ENCODE measurements around the gene MMP24. TPM values are rescaled to one million over a fixed set of nuclear protein-coding genes. Genes with fewer than 3 reads are reported as not detected.

The MMP24 gene
- total and polyA plus RNA-seq, 4 donors, result 0.09 to 0.75 (median 0.42) TPM

GRCh38 chr20:35238170-35238569 lies 11.7 kb downstream of the MMP24 start:
- 85% methylated on average over 4 of the region's 4 CpGs for WGBS

DNA sequence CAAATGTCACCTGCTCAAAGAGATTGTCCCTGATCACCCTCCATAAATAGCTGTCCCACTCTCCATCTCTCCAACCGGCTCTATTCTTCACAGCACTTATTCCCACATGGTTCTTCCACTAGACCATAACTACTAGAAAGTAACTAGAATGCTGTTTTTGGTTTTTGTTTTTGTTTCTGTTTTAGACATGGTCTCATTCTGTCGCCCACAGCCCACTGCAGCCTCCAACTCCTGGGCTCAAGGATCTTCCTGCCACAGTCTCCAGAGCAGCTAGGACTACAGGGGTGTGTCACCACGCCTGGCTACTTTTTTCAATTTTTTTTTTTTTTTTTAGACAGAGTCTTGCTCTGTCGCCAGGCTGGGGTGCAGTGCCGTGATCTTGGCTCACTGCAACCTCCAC lies 12.2 kb downstream of the MMP24 start:
- H3K4me1 ChIP-seq (ENCODE audit: control insufficient read depth in 4 of 4, insufficient read depth in 4 of 4, low read length in 3 of 4), result no peaks in the 10 kb centered on the region
- H3K27me3 ChIP-seq (ENCODE audit: control insufficient read depth in 4 of 4, insufficient read depth in 4 of 4, low read length in 3 of 4), result no peaks in the 10 kb centered on the region
- DNase-seq (ENCODE audit: low spot score), result no peak
- no peak overlapping the region for H3K27ac ChIP-seq (ENCODE audit: low read depth in 1 of 2, low read length in 2 of 2)
- no peak overlapping the region for H3K9ac ChIP-seq (ENCODE audit: low read depth in 1 of 2, low read length in 2 of 2)
- no peak overlapping the region for H3K4me3 ChIP-seq (ENCODE audit: low read depth in 1 of 3, low read length in 3 of 3)
- 93% methylated on average over 5 of the region's 5 CpGs for WGBS
- H3K9me3 ChIP-seq (ENCODE audit: control insufficient read depth in 4 of 4, low read length in 3 of 4), result no peaks in the 10 kb centered on the region
- peaks cover 0 to 3% (median 0%) of the 10 kb centered on the region in 4 donors for H3K36me3 ChIP-seq (ENCODE audit: control insufficient read depth in 4 of 4, insufficient read depth in 3 of 4, low read depth in 1 of 4, low read length in 3 of 4)
- TF ChIP-seq TAF1 (conservative IDR thresholded peaks at IDR 0.05) (no peak), GABPA (IDR thresholded peaks at IDR 0.05 in 1 of 2, conservative IDR thresholded peaks at IDR 0.05 in 1 of 2) (no peak), ZBTB33 (IDR thresholded peaks at IDR 0.05) (no peak), FOXA1 (IDR thresholded peaks at IDR 0.05) (no peak), SP1 (IDR thresholded peaks at IDR 0.05) (no peak), EGR1 (IDR thresholded peaks at IDR 0.05; ENCODE audit: low read depth in 2 of 2) (no peak), HNF4G (IDR thresholded peaks at IDR 0.05) (no peak), NR2F2 (IDR thresholded peaks at IDR 0.05) (no peak), RAD21 (IDR thresholded peaks at IDR 0.05) (no peak), ATF3 (IDR thresholded peaks at IDR 0.05) (no peak), FOXA2 (IDR thresholded peaks at IDR 0.05) (no peak), MAX (IDR thresholded peaks at IDR 0.05) (no peak)

More at GRCh38 chr20:35238170-35238569, 11.7 kb downstream of the MMP24 start:
- Histone ChIP-seq H3K4me1 (ENCODE audit: control insufficient read depth in 4 of 4, insufficient read depth in 4 of 4, low read length in 3 of 4) (no peaks in the 10 kb centered on the region), H3K27me3 (ENCODE audit: control insufficient read depth in 4 of 4, insufficient read depth in 4 of 4, low read length in 3 of 4) (no peaks in the 10 kb centered on the region), H3K9me3 (ENCODE audit: control insufficient read depth in 4 of 4, low read length in 3 of 4) (no peaks in the 10 kb centered on the region), H3K9ac (ENCODE audit: low read depth in 1 of 2, low read length in 2 of 2) (no peak overlapping the region), H3K4me3 (ENCODE audit: low read depth in 1 of 3, low read length in 3 of 3) (no peak overlapping the region), H3K27ac (ENCODE audit: low read depth in 1 of 2, low read length in 2 of 2) (no peak overlapping the region), H3K36me3 (ENCODE audit: control insufficient read depth in 4 of 4, insufficient read depth in 3 of 4, low read depth in 1 of 4, low read length in 3 of 4) (peaks cover 0 to 3% (median 0%) of the 10 kb centered on the region in 4 donors)
- DNase-seq (ENCODE audit: low spot score), result no peak
- no peak for TF ChIP-seq MAX (IDR thresholded peaks at IDR 0.05)

- DNase-seq (ENCODE audit: low spot score), result no peak
- Histone ChIP-seq H3K9me3 (ENCODE audit: control insufficient read depth in 4 of 4, low read length in 3 of 4) (no peaks in the 10 kb centered on the region), H3K36me3 (ENCODE audit: control insufficient read depth in 4 of 4, insufficient read depth in 3 of 4, low read depth in 1 of 4, low read length in 3 of 4) (peaks cover 0 to 2% (median 0%) of the 10 kb centered on the region in 4 donors), H3K4me1 (ENCODE audit: control insufficient read depth in 4 of 4, insufficient read depth in 4 of 4, low read length in 3 of 4) (no peaks in the 10 kb centered on the region), H3K4me3 (ENCODE audit: low read depth in 1 of 3, low read length in 3 of 3) (no peak overlapping the region), H3K9ac (ENCODE audit: low read depth in 1 of 2, low read length in 2 of 2) (no peak overlapping the region), H3K27me3 (ENCODE audit: control insufficient read depth in 4 of 4, insufficient read depth in 4 of 4, low read length in 3 of 4) (no peaks in the 10 kb centered on the region), H3K27ac (ENCODE audit: low read depth in 1 of 2, low read length in 2 of 2) (no peak overlapping the region)
- whole genome bisulfite sequencing, result 84% methylated on average over 5 of the region's 5 CpGs
- TF ChIP-seq JUND (IDR thresholded peaks at IDR 0.05), result no peak
- TF ChIP-seq RXRA (IDR thresholded peaks at IDR 0.05), result no peak
- no peak for TF ChIP-seq HNF4G (IDR thresholded peaks at IDR 0.05)
- TF ChIP-seq FOXA2 (IDR thresholded peaks at IDR 0.05), result no peak
- TF ChIP-seq MAX (IDR thresholded peaks at IDR 0.05), result no peak
- TF ChIP-seq YY1 (IDR thresholded peaks at IDR 0.05), result no peak
- no peak for TF ChIP-seq EGR1 (IDR thresholded peaks at IDR 0.05; ENCODE audit: low read depth in 2 of 2)
- TF ChIP-seq RAD21 (IDR thresholded peaks at IDR 0.05), result no peak
- TF ChIP-seq TAF1 (conservative IDR thresholded peaks at IDR 0.05), result no peak
- TF ChIP-seq ZBTB33 (IDR thresholded peaks at IDR 0.05), result no peak
- TF ChIP-seq CTCF (IDR thresholded peaks at IDR 0.05; ENCODE audit: low read depth, low read length, missing input control), result no peak
- TF ChIP-seq NR2F2 (IDR thresholded peaks at IDR 0.05), result no peak
- TF ChIP-seq ATF3 (IDR thresholded peaks at IDR 0.05), result no peak
These were observed 13.8 kb downstream of the MMP24 start for GRCh38 chr20:35240083-35240810.

All from liver (tissue), 9 donors.